CD4-positive, alpha-beta memory T cell (primary cell): ENCODE data around the gene NRXN3. TPM values are rescaled to one million over a fixed set of nuclear protein-coding genes. Genes with fewer than 3 reads are reported as not detected.

Source experiments
- CTCF ChIA-PET: fragments of 350-600 bp; sonication (Branson Sonifier 250); formaldehyde crosslinking; loops from one replicate; lab custom pipeline; 2021; ENCODE audit warnings: inconsistent platforms; ENCODE audit not compliant: partially characterized antibody; lab: Charles Lee
- POLR2A ChIA-PET: fragments of 350-600 bp; sonication (Branson Sonifier 250); formaldehyde crosslinking; loops from one replicate; lab custom pipeline; 2021; ENCODE audit not compliant: partially characterized antibody; lab: Charles Lee
- DNase-seq, 5 donors: peaks; one replicate each; pipeline versions ENCODE4 v3.0.0 to v3.0.0-alpha.2; 2020 to 2022; ENCODE audit warnings: mixed read lengths in 1 of 5
- H3K27ac ChIP-seq: one replicate; pipeline ENCODE4 v1.7.0; 2013; ENCODE audit warnings: low read depth, low read length
- H3K27me3 ChIP-seq: 2 replicates; pipeline ENCODE4 v1.7.0; 2013; ENCODE audit warnings: mild to moderate bottlenecking, low read length, moderate library complexity; ENCODE audit not compliant: insufficient read depth
- H3K36me3 ChIP-seq: 2 replicates; pipeline ENCODE4 v1.7.0; 2013; ENCODE audit warnings: mild to moderate bottlenecking, low read length, moderate library complexity; ENCODE audit not compliant: insufficient read depth
- H3K4me1 ChIP-seq: 2 replicates; pipeline ENCODE4 v1.7.0; 2013; ENCODE audit warnings: mild to moderate bottlenecking, low read length, moderate library complexity; ENCODE audit not compliant: insufficient read depth
- H3K4me3 ChIP-seq, 2 donors: one replicate each; pipeline ENCODE4 v1.7.0; 2013; ENCODE audit warnings: low read length in 2 of 2, mild to moderate bottlenecking in 1 of 2
- H3K9me3 ChIP-seq, 2 donors: one replicate each; pipeline ENCODE4 v1.7.0; 2013; ENCODE audit warnings: low read length in 2 of 2, control low read depth in 1 of 2; ENCODE audit not compliant: control insufficient read depth in 1 of 2
- H3K27ac Mint-ChIP-seq, 7 donors: one replicate each; pipeline ENCODE4 v1.8.0; 2020 to 2021; ENCODE audit warnings: mixed read lengths in 7 of 7, mild to moderate bottlenecking in 6 of 7, inconsistent platforms in 3 of 7, moderate library complexity in 3 of 7
- H3K27me3 Mint-ChIP-seq, 2 donors: one replicate each; pipeline ENCODE4 v1.8.0; 2020 to 2021; ENCODE audit warnings: mixed read lengths in 2 of 2
- H3K36me3 Mint-ChIP-seq, 2 donors: one replicate each; pipeline ENCODE4 v1.8.0; 2020 to 2021; ENCODE audit warnings: mixed read lengths in 2 of 2, inconsistent platforms in 1 of 2, mild to moderate bottlenecking in 1 of 2
- H3K4me1 Mint-ChIP-seq, 4 donors: one replicate each; pipeline ENCODE4 v1.8.0; 2020 to 2021; ENCODE audit warnings: mixed read lengths in 4 of 4, mild to moderate bottlenecking in 1 of 4
- H3K4me3 Mint-ChIP-seq, 8 donors: one replicate each; pipeline ENCODE4 v1.8.0; 2020 to 2021; ENCODE audit warnings: mixed read lengths in 8 of 8, mild to moderate bottlenecking in 7 of 8, moderate library complexity in 6 of 8, inconsistent platforms in 3 of 8
- H3K9me3 Mint-ChIP-seq, 8 donors: one replicate each; pipeline ENCODE4 v1.8.0; 2020 to 2021; ENCODE audit warnings: mixed read lengths in 8 of 8, mild to moderate bottlenecking in 5 of 8, inconsistent platforms in 3 of 8, moderate library complexity in 1 of 8
- intact Hi-C: fragments of 100-400 bp; cut with micrococcal nuclease; formaldehyde crosslinking; loops from one replicate; pipeline ENCODE4 v1.15.1; 2023
- polyA plus RNA-seq, 2 donors: library from polyadenylated mRNA; unstranded; fragments of 300-500 nt; fragmentation: Illumina TruSeq; gene quantifications; one replicate each; pipeline ENCODE4 v1.2.3, GENCODE V29; 2021
- total RNA-seq, 2 experiments: library from RNA; stranded (reverse); gene quantifications; one replicate each; pipeline ENCODE4 v1.2.3, GENCODE V29; 2021

The NRXN3 gene
- total and polyA plus RNA-seq, 4 experiments from 2014 or later: not detected

GRCh38 chr14:79089576-79089975 lies 919.4 kb downstream of the NRXN3 start:
- Histone ChIP-seq H3K27ac (no peak overlapping the region), H3K27me3 (no peaks in the 10 kb centered on the region), H3K9me3 (no peaks in the 10 kb centered on the region), H3K4me3 (no peak overlapping the region), H3K4me1 (no peaks in the 10 kb centered on the region), H3K36me3 (no peaks in the 10 kb centered on the region)
- intact Hi-C loops: no loop called here
- H3K4me3 Mint-ChIP-seq: no peak overlapping the region
- H3K9me3 Mint-ChIP-seq: peaks cover 0 to 3% (median 0%) of the 10 kb centered on the region in 8 donors
- H3K27ac Mint-ChIP-seq: no peak overlapping the region
- no peaks in the 10 kb centered on the region for H3K4me1 Mint-ChIP-seq
- no peaks in the 10 kb centered on the region for H3K27me3 Mint-ChIP-seq
- H3K36me3 Mint-ChIP-seq: no peaks in the 10 kb centered on the region
- no peak for DNase-seq
- ChIA-PET CTCF (no interaction called here), POLR2A (no interaction called here)

GRCh38 chr14:79090641-79091180 lies 920.5 kb downstream of the NRXN3 start:
- CTCF ChIA-PET: no interaction called here
- peaks cover 0 to 4% (median 0%) of the 10 kb centered on the region in 8 donors for H3K9me3 Mint-ChIP-seq
- H3K27ac Mint-ChIP-seq: no peak overlapping the region
- Histone ChIP-seq H3K9me3 (no peaks in the 10 kb centered on the region), H3K4me1 (no peaks in the 10 kb centered on the region), H3K4me3 (no peak overlapping the region), H3K36me3 (no peaks in the 10 kb centered on the region), H3K27ac (no peak overlapping the region), H3K27me3 (no peaks in the 10 kb centered on the region)
- no peak overlapping the region for H3K4me3 Mint-ChIP-seq
- H3K36me3 Mint-ChIP-seq: no peaks in the 10 kb centered on the region
- POLR2A ChIA-PET: no interaction called here
- intact Hi-C loops: no loop called here
- no peak for DNase-seq
- H3K4me1 Mint-ChIP-seq: no peaks in the 10 kb centered on the region
- H3K27me3 Mint-ChIP-seq: no peaks in the 10 kb centered on the region

- no peaks in the 10 kb centered on the region for H3K4me1 Mint-ChIP-seq
- H3K4me3 Mint-ChIP-seq: no peak overlapping the region
- Histone ChIP-seq H3K4me1 (no peaks in the 10 kb centered on the region), H3K4me3 (no peak overlapping the region), H3K27ac (no peak overlapping the region), H3K9me3 (no peaks in the 10 kb centered on the region), H3K27me3 (no peaks in the 10 kb centered on the region), H3K36me3 (no peaks in the 10 kb centered on the region)
- no peaks in the 10 kb centered on the region for H3K27me3 Mint-ChIP-seq
- no peak overlapping the region for H3K27ac Mint-ChIP-seq
- no peaks in the 10 kb centered on the region for H3K36me3 Mint-ChIP-seq
- intact Hi-C loops: no loop called here
- DNase-seq: no peak
- POLR2A ChIA-PET: no interaction called here
- peaks cover 0 to 7% (median 2%) of the 10 kb centered on the region in 8 donors for H3K9me3 Mint-ChIP-seq
- CTCF ChIA-PET: no interaction called here
Measured at GRCh38 chr14:79091381-79091963, 921.3 kb downstream of the NRXN3 start.

- POLR2A ChIA-PET: no interaction called here
- Histone ChIP-seq H3K4me3 (no peak overlapping the region), H3K27ac (no peak overlapping the region), H3K4me1 (no peaks in the 10 kb centered on the region), H3K9me3 (no peaks in the 10 kb centered on the region), H3K27me3 (no peaks in the 10 kb centered on the region), H3K36me3 (no peaks in the 10 kb centered on the region)
- H3K36me3 Mint-ChIP-seq: no peaks in the 10 kb centered on the region
- no peaks in the 10 kb centered on the region for H3K27me3 Mint-ChIP-seq
- no peak overlapping the region for H3K4me3 Mint-ChIP-seq
- CTCF ChIA-PET: no interaction called here
- H3K4me1 Mint-ChIP-seq: no peaks in the 10 kb centered on the region
- no peak overlapping the region for H3K27ac Mint-ChIP-seq
- DNase-seq: no peak
- intact Hi-C loops: no loop called here
- peaks cover 0 to 8% (median under 1%) of the 10 kb centered on the region in 8 donors for H3K9me3 Mint-ChIP-seq
Measured at GRCh38 chr14:79093531-79093930, 923.4 kb downstream of the NRXN3 start.

GRCh38 chr14:79094951-79095350 lies 924.8 kb downstream of the NRXN3 start:
- Mint-ChIP-seq H3K27me3 (no peaks in the 10 kb centered on the region), H3K27ac (no peak overlapping the region), H3K9me3 (peaks cover 0 to 13% (median 2%) of the 10 kb centered on the region in 8 donors), H3K36me3 (no peaks in the 10 kb centered on the region), H3K4me1 (no peaks in the 10 kb centered on the region), H3K4me3 (no peak overlapping the region)
- Histone ChIP-seq H3K4me3 (no peak overlapping the region), H3K27ac (no peak overlapping the region), H3K4me1 (no peaks in the 10 kb centered on the region), H3K36me3 (no peaks in the 10 kb centered on the region), H3K27me3 (no peaks in the 10 kb centered on the region), H3K9me3 (no peaks in the 10 kb centered on the region)
- no peak for DNase-seq
- ChIA-PET POLR2A (no interaction called here), CTCF (no interaction called here)
- intact Hi-C loops: no loop called here

GRCh38 chr14:79096811-79097210 lies 926.6 kb downstream of the NRXN3 start:
- Mint-ChIP-seq H3K9me3 (peaks cover 0 to 13% (median 4%) of the 10 kb centered on the region in 8 donors), H3K27me3 (no peaks in the 10 kb centered on the region), H3K36me3 (no peaks in the 10 kb centered on the region), H3K4me1 (no peaks in the 10 kb centered on the region), H3K27ac (no peak overlapping the region), H3K4me3 (no peak overlapping the region)
- Histone ChIP-seq H3K36me3 (no peaks in the 10 kb centered on the region), H3K4me3 (no peak overlapping the region), H3K9me3 (no peaks in the 10 kb centered on the region), H3K27ac (no peak overlapping the region), H3K27me3 (no peaks in the 10 kb centered on the region), H3K4me1 (no peaks in the 10 kb centered on the region)
- ChIA-PET POLR2A (no interaction called here), CTCF (no interaction called here)
- DNase-seq: no peak
- intact Hi-C loops: no loop called here

- H3K27ac ChIP-seq: no peak overlapping the region
- no peaks in the 10 kb centered on the region for H3K27me3 ChIP-seq
- H3K9me3 ChIP-seq: no peaks in the 10 kb centered on the region
- CTCF ChIA-PET: no interaction called here
- intact Hi-C loops: no loop called here
- DNase-seq: no peak
- H3K27ac Mint-ChIP-seq: no peak overlapping the region
- H3K4me1 ChIP-seq: no peaks in the 10 kb centered on the region
- H3K27me3 Mint-ChIP-seq: no peaks in the 10 kb centered on the region
- H3K4me1 Mint-ChIP-seq: no peaks in the 10 kb centered on the region
- H3K9me3 Mint-ChIP-seq: peaks cover 0 to 14% (median 5%) of the 10 kb centered on the region in 8 donors
- no peaks in the 10 kb centered on the region for H3K36me3 Mint-ChIP-seq
- no peak overlapping the region for H3K4me3 Mint-ChIP-seq
- H3K4me3 ChIP-seq: no peak overlapping the region
- POLR2A ChIA-PET: no interaction called here
- no peaks in the 10 kb centered on the region for H3K36me3 ChIP-seq
Measured at GRCh38 chr14:79098324-79098723, 928.2 kb downstream of the NRXN3 start.
